Gastrocnemius medialis (tissue), 4 donors: Measurements from ENCODE around the gene DLEC1. TPM values are rescaled to one million over a fixed set of nuclear protein-coding genes. Genes with fewer than 3 reads are reported as not detected.

Experiments used
- ATAC-seq, 2 donors: fragments of 150-250 bp; one replicate each; pipeline ENCODE4 v1.9.1; 2016
- DNase-seq, 2 donors: peaks; one replicate each; pipeline ENCODE4 v3.0.0-alpha.2; 2019
- H3K27ac ChIP-seq, 4 donors: fragments of 200-600 bp; sonication (generic); 1 replicate in 1 of 4; 2 replicates in 3 of 4; pipeline ENCODE4 v1.5.1; 2016 to 2018; ENCODE audit warnings: mild to moderate bottlenecking in 2 of 4, moderate library complexity in 1 of 4
- H3K27me3 ChIP-seq, 3 donors: fragments of 200-600 bp; sonication (generic) in 2 of 3; 1 replicate in 1 of 3; 2 replicates in 2 of 3; pipeline versions ENCODE4 v1.5.1 to v1.6.0; 2016 to 2019; ENCODE audit warnings: mild to moderate bottlenecking in 1 of 3, moderate library complexity in 1 of 3
- H3K36me3 ChIP-seq, 2 donors: fragments of 200-600 bp; sonication (generic) in 1 of 2; one replicate each; pipeline ENCODE4 v1.5.1; 2017 to 2018
- H3K4me1 ChIP-seq, 2 donors: fragments of 200-600 bp; sonication (generic) in 1 of 2; one replicate each; pipeline ENCODE4 v1.5.1; 2016 to 2017; ENCODE audit warnings: mild to moderate bottlenecking in 2 of 2
- H3K4me3 ChIP-seq, 4 donors: fragments of 200-600 bp; sonication (generic) in 3 of 4; 1 replicate in 1 of 4; 2 replicates in 3 of 4; pipeline ENCODE4 v1.5.1; 2016 to 2019; ENCODE audit warnings: mild to moderate bottlenecking in 2 of 4
- H3K9me3 ChIP-seq, 3 donors: fragments of 200-600 bp; sonication (generic) in 2 of 3; 1 replicate in 1 of 3; 2 replicates in 2 of 3; pipeline ENCODE4 v1.5.1; 2016 to 2019
- CTCF ChIP-seq, 5 experiments: fragments of 450-650 bp in 3 of 5; fragments of 200-600 bp in 2 of 5; sonication (generic) in 2 of 5; IDR thresholded peaks in 4 of 5; conservative IDR thresholded peaks in 1 of 5; 1 replicate in 4 of 5; 2 replicates in 1 of 5; pipeline ENCODE4 v1.5.1; 2016 to 2019; ENCODE audit warnings: antibody characterized with exemption in 5 of 5, mild to moderate bottlenecking in 3 of 5, moderate library complexity in 3 of 5
- POLR2A ChIP-seq, 2 donors: fragments of 450-650 bp; IDR thresholded peaks; one replicate each; pipeline ENCODE4 v1.6.1; 2017; ENCODE audit warnings: antibody characterized with exemption in 2 of 2, mild to moderate bottlenecking in 2 of 2, moderate library complexity in 2 of 2
- in situ Hi-C, 4 donors: fragments of 200-750 bp; cut with MboI; loops; one replicate each; pipeline versions ENCODE4 v1.15.0 to v1.8.0; 2017; ENCODE audit warnings: low sequenced_read_pairs in 4 of 4
- intact Hi-C: fragments of 100-400 bp; cut with DNase I; formaldehyde crosslinking; loops from one replicate; pipeline ENCODE4 v1.15.1; 2023; ENCODE audit warnings: low total_unique reads
- total RNA-seq, 4 donors: library from RNA; depleted of rRNA; stranded (reverse); fragments of >200 nt; gene quantifications; one replicate each; pipeline versions ENCODE4 v1.1.0 to v1.2.3, GENCODE V29; 2016

DLEC1 gene
- total RNA-seq, 4 donors from 2014 or later = not detected

- TF ChIP-seq POLR2A (IDR thresholded peaks at IDR 0.05) = no peak
- no peak for TF ChIP-seq CTCF (IDR thresholded peaks at IDR 0.05 in 4 of 5, conservative IDR thresholded peaks at IDR 0.05 in 1 of 5)
- peaks cover 0 to 15% (median 5%) of the 10 kb centered on the region in 3 donors for H3K27me3 ChIP-seq
- no peaks in the 10 kb centered on the region for H3K36me3 ChIP-seq
- DNase-seq = no peak
- no peak overlapping the region for H3K27ac ChIP-seq
- no peak overlapping the region for H3K4me3 ChIP-seq
- no peaks in the 10 kb centered on the region for H3K9me3 ChIP-seq
- in situ Hi-C loops (no loop called here), intact Hi-C loops (no loop called here)
- peaks cover 6 to 29% of the 10 kb centered on the region in 2 donors for H3K4me1 ChIP-seq
- ATAC-seq = no peak
These were observed 11.2 kb upstream of the DLEC1 start for GRCh38 chr3:38027466-38028465.

GRCh38 chr3:38028621-38029361 lies 10.2 kb upstream of the DLEC1 start:
- H3K27me3 ChIP-seq = peaks cover 0 to 15% (median 5%) of the 10 kb centered on the region in 3 donors
- in situ Hi-C loops = no loop called here
- H3K4me3 ChIP-seq = peak overlapping the region; percentile 59 to 75 (median 64)
- TF ChIP-seq POLR2A (IDR thresholded peaks at IDR 0.05) (no peak), CTCF (IDR thresholded peaks at IDR 0.05 in 4 of 5, conservative IDR thresholded peaks at IDR 0.05 in 1 of 5) (no peak)
- ATAC-seq = no peak
- H3K9me3 ChIP-seq = no peaks in the 10 kb centered on the region
- H3K4me1 ChIP-seq = peaks cover 6 to 24% of the 10 kb centered on the region in 2 donors
- intact Hi-C loops = no loop called here
- H3K27ac ChIP-seq = peak overlapping the region; percentile 37 to 70 (median 68)
- no peaks in the 10 kb centered on the region for H3K36me3 ChIP-seq
- DNase-seq = no peak

- in situ Hi-C loops (no loop called here), intact Hi-C loops (no loop called here)
- TF ChIP-seq POLR2A (IDR thresholded peaks at IDR 0.05) (peak in 1 of 2 donors; percentile 11), CTCF (IDR thresholded peaks at IDR 0.05 in 4 of 5, conservative IDR thresholded peaks at IDR 0.05 in 1 of 5) (no peak)
- Histone ChIP-seq H3K4me1 (peaks cover 6 to 19% of the 10 kb centered on the region in 2 donors), H3K9me3 (no peaks in the 10 kb centered on the region), H3K27ac (peak within 1 kb of the TSS; percentile 50 to 70 (median 68)), H3K4me3 (peak within 1 kb of the TSS; percentile 59 to 75 (median 64)), H3K36me3 (no peaks in the 10 kb centered on the region), H3K27me3 (peaks cover 0 to 15% (median 5%) of the 10 kb centered on the region in 3 donors)
- ATAC-seq (peak in 1 of 2 donors; percentile 3), DNase-seq (peak; percentile 40 to 61)
These were observed 9.4 kb upstream of the DLEC1 start, which contains the start of gene PLCD1 for GRCh38 chr3:38029400-38030125. Gene PLCD1 (minus strand): TSS chr3:38029642. CDS start chr3:38029539, 103 bp downstream.
